ENCODE measurements around the gene STK17B. TPM values are rescaled to one million over a fixed set of nuclear protein-coding genes. Genes with fewer than 3 reads are reported as not detected.

STK17B gene
- total RNA-seq, 2 donors from 2014 or later, result 7.9 to 16.9 TPM

- intact Hi-C loops (cut with DNase I), result no loop called here
- H3K27ac ChIP-seq, result no peak overlapping the region
- H3K9me3 ChIP-seq, result no peaks in the 10 kb centered on the region
- H3K27me3 ChIP-seq, result no peaks in the 10 kb centered on the region
- no peak overlapping the region for H3K4me3 ChIP-seq
- WGBS, 2 donors, result 78 to 81% methylated on average over 6 of the region's 6 CpGs
- no peaks in the 10 kb centered on the region for H3K36me3 ChIP-seq (replicated peaks in 1 of 2; ENCODE audit: insufficient read depth in 1 of 2, low read depth in 2 of 2)
- DNase-seq (no peak), ATAC-seq (no peak)
- no peak for TF ChIP-seq CTCF (IDR thresholded peaks at IDR 0.05)
- no peak for TF ChIP-seq POLR2A (IDR thresholded peaks at IDR 0.05)
- peaks cover 11% of the 10 kb centered on the region for H3K4me1 ChIP-seq
These were observed 44.0 kb upstream of the STK17B start for GRCh38 chr2:196215376-196215775.

GRCh38 chr2:196214156-196214555 is 42.8 kb upstream of the STK17B start:
- DNase-seq (no peak), ATAC-seq (no peak)
- no peaks in the 10 kb centered on the region for H3K9me3 ChIP-seq
- no peaks in the 10 kb centered on the region for H3K27me3 ChIP-seq
- H3K36me3 ChIP-seq (replicated peaks in 1 of 2; ENCODE audit: insufficient read depth in 1 of 2, low read depth in 2 of 2), result no peaks in the 10 kb centered on the region
- peaks cover 3% of the 10 kb centered on the region for H3K4me1 ChIP-seq
- H3K4me3 ChIP-seq, result no peak overlapping the region
- intact Hi-C loops (cut with DNase I), result no loop called here
- TF ChIP-seq POLR2A (IDR thresholded peaks at IDR 0.05) (no peak), CTCF (IDR thresholded peaks at IDR 0.05) (no peak)
- no peak overlapping the region for H3K27ac ChIP-seq

- DNase-seq, result peak in 1 of 4 donors; percentile 9
- WGBS, 2 donors, result 66 to 79% methylated on average over 3 of the region's 3 CpGs
- H3K27me3 ChIP-seq, result no peaks in the 10 kb centered on the region
- TF ChIP-seq POLR2A (IDR thresholded peaks at IDR 0.05) (no peak), CTCF (IDR thresholded peaks at IDR 0.05) (no peak)
- H3K36me3 ChIP-seq (replicated peaks in 1 of 2; ENCODE audit: insufficient read depth in 1 of 2, low read depth in 2 of 2), result no peaks in the 10 kb centered on the region
- no peak overlapping the region for H3K4me3 ChIP-seq
- intact Hi-C loops (cut with DNase I), result no loop called here
- H3K9me3 ChIP-seq, result no peaks in the 10 kb centered on the region
- H3K4me1 ChIP-seq, result no peaks in the 10 kb centered on the region
- no peak overlapping the region for H3K27ac ChIP-seq
- ATAC-seq, result no peak
These were observed 42.0 kb upstream of the STK17B start for GRCh38 chr2:196213252-196213980.

- TF ChIP-seq CTCF (IDR thresholded peaks at IDR 0.05), result no peak
- no peak for TF ChIP-seq POLR2A (IDR thresholded peaks at IDR 0.05)
- ATAC-seq (no peak), DNase-seq (no peak)
- H3K27me3 ChIP-seq, result no peaks in the 10 kb centered on the region
- H3K4me1 ChIP-seq, result no peaks in the 10 kb centered on the region
- H3K27ac ChIP-seq, result no peak overlapping the region
- H3K36me3 ChIP-seq (replicated peaks in 1 of 2; ENCODE audit: insufficient read depth in 1 of 2, low read depth in 2 of 2), result no peaks in the 10 kb centered on the region
- H3K4me3 ChIP-seq, result no peak overlapping the region
- 51 to 63% methylated on average over 1 of the region's 1 CpG for WGBS, 2 donors
- H3K9me3 ChIP-seq, result no peaks in the 10 kb centered on the region
- intact Hi-C loops (cut with DNase I), result no loop called here
These were observed 37.5 kb upstream of the STK17B start for GRCh38 chr2:196208915-196209314.

GRCh38 chr2:196206804-196207203 is 35.4 kb upstream of the STK17B start:
- TF ChIP-seq CTCF (IDR thresholded peaks at IDR 0.05) (no peak), POLR2A (IDR thresholded peaks at IDR 0.05) (no peak)
- Histone ChIP-seq H3K4me1 (no peaks in the 10 kb centered on the region), H3K27ac (no peak overlapping the region), H3K9me3 (no peaks in the 10 kb centered on the region), H3K4me3 (no peak overlapping the region), H3K36me3 (replicated peaks in 1 of 2; ENCODE audit: insufficient read depth in 1 of 2, low read depth in 2 of 2) (no peaks in the 10 kb centered on the region), H3K27me3 (no peaks in the 10 kb centered on the region)
- DNase-seq, result no peak
- no peak for ATAC-seq
- intact Hi-C loops (cut with DNase I), result no loop called here
- 100% methylated on average over 1 of the region's 1 CpG for WGBS, 2 donors
